A549 (cell line): ENCODE data around the gene MMP14. TPM values are rescaled to one million over a fixed set of nuclear protein-coding genes. Genes with fewer than 3 reads are reported as not detected.

Experiments used
- ATAC-seq, 2 experiments: fragments of 200-7000 bp in 1 of 2; fragments of >200 bp in 1 of 2; cut with Nextera tagmentation in 1 of 2; cut with Tn5 transposase in 1 of 2; 3 replicates each; pipeline versions ENCODE4 v1.8.0 to v1.9.1; 2018 to 2020; ENCODE audit warnings: mild to moderate bottlenecking in 1 of 2, moderate library complexity in 1 of 2
- CTCF ChIA-PET: fragments of 300-600 bp; sonication (Branson Sonifier 250); formaldehyde crosslinking; extraction: SDS; loops from one replicate; lab custom pipeline; 2021; ENCODE audit warnings: antibody characterized with exemption, inconsistent platforms; lab: Yijun Ruan, JAX
- POLR2A ChIA-PET: fragments of 350-600 bp; formaldehyde crosslinking; extraction: SDS; loops from one replicate; lab custom pipeline; 2021; ENCODE audit warnings: antibody characterized with exemption, inconsistent platforms; lab: Yijun Ruan, JAX
- DNase-seq, 2 experiments: peaks; one replicate each; pipeline versions ENCODE4 v3.0.0 to v3.0.0-alpha.2; 2011 to 2016; ENCODE audit warnings: low read depth in 1 of 2, low spot score in 1 of 2
- FAIRE-seq: peaks from 2 replicates; lab custom pipeline; 2011; peaks lifted over from hg19 to GRCh38; lab: Jason Lieb, UNC
- H3K27ac ChIP-seq, 2 experiments: fragments of >200 bp; sonication (Bioruptor Twin); formaldehyde crosslinking; 3 replicates each; pipeline ENCODE4 v1.5.1; 2016 to 2017
- H3K4me1 ChIP-seq: fragments of >200 bp; sonication (Bioruptor Twin); formaldehyde crosslinking; 3 replicates; pipeline ENCODE4 v1.6.1; 2016
- H3K4me2 ChIP-seq: fragments of >200 bp; sonication (Bioruptor Twin); formaldehyde crosslinking; 3 replicates; pipeline ENCODE4 v1.6.1; 2016
- H3K4me3 ChIP-seq: fragments of >200 bp; sonication (Bioruptor Twin); formaldehyde crosslinking; 3 replicates; pipeline ENCODE4 v1.5.1; 2016
- H3K9me3 ChIP-seq: fragments of >200 bp; sonication (Bioruptor Twin); formaldehyde crosslinking; 3 replicates; pipeline ENCODE4 v1.6.1; 2016
- CHD2 ChIP-seq: fragments of 150-350 bp; IDR thresholded peaks from 2 replicates; pipeline ENCODE4 v1.6.1; 2014; ENCODE audit warnings: low read length; ENCODE audit not compliant: partially characterized antibody
- EHF ChIP-seq: fragments of 250-450 bp; sonication (Bioruptor Pico); IDR thresholded peaks from 2 replicates; pipeline ENCODE4 v1.5.0; 2020; ENCODE audit warnings: mild to moderate bottlenecking
- HEYL ChIP-seq: fragments of 250-450 bp; sonication (Bioruptor Pico); IDR thresholded peaks from 2 replicates; pipeline ENCODE4 v1.8.0; 2021; ENCODE audit warnings: mild to moderate bottlenecking, moderate library complexity
- HOXB5 ChIP-seq: fragments of 250-450 bp; sonication (Bioruptor Pico); IDR thresholded peaks from 2 replicates; pipeline ENCODE4 v1.5.0; 2020; ENCODE audit warnings: mild to moderate bottlenecking, moderate library complexity
- JUN ChIP-seq, 2 experiments: fragments of >200 bp; sonication (Bioruptor Twin); formaldehyde crosslinking; IDR thresholded peaks; 2 replicates in 1 of 2; 3 replicates in 1 of 2; pipeline ENCODE4 v1.6.1; 2016 to 2017
- KDM5A ChIP-seq: fragments of 200-600 bp; sonication (generic); IDR thresholded peaks from 2 replicates; pipeline ENCODE4 v1.6.1; 2016; ENCODE audit warnings: antibody characterized with exemption, mild to moderate bottlenecking
- NFE2L2 ChIP-seq: fragments of 150-350 bp; conservative IDR thresholded peaks from 2 replicates; pipeline ENCODE4 v1.6.1; 2014; ENCODE audit warnings: low read length
- POLR2A ChIP-seq: IDR thresholded peaks from 2 replicates; pipeline ENCODE4 v1.6.1; 2012; ENCODE audit warnings: mild to moderate bottlenecking, low read length
- SREBF2 ChIP-seq: fragments of 450-650 bp; IDR thresholded peaks from 2 replicates; pipeline ENCODE4 v1.6.1; 2014; ENCODE audit warnings: mild to moderate bottlenecking, moderate library complexity
- TFCP2L1 ChIP-seq: fragments of 250-450 bp; sonication (Bioruptor Pico); IDR thresholded peaks from 2 replicates; pipeline ENCODE4 v1.5.0; 2021; ENCODE audit warnings: mild to moderate bottlenecking
- ZC3H11A ChIP-seq: fragments of 450-650 bp; IDR thresholded peaks from 2 replicates; pipeline ENCODE4 v1.6.1; 2014; ENCODE audit warnings: antibody characterized with exemption, mild to moderate bottlenecking
- ZFP36 ChIP-seq: fragments of 450-650 bp; IDR thresholded peaks from 2 replicates; pipeline ENCODE4 v1.6.1; 2014; ENCODE audit warnings: borderline replicate concordance; ENCODE audit not compliant: partially characterized antibody
- ZNF302 ChIP-seq: fragments of 250-450 bp; sonication (Bioruptor Pico); IDR thresholded peaks from 2 replicates; pipeline ENCODE4 v1.9.0; 2021; ENCODE audit warnings: inconsistent platforms, mild to moderate bottlenecking, moderate library complexity
- WGBS: methylation state at CpG from one replicate; pipeline ENCODE4 v1.1.6; 2017; ENCODE audit errors: missing lambda C conversion rate; 5-methylcytosine and 5-hydroxymethylcytosine counted together
- polyA plus RNA-seq, 4 experiments: library from polyadenylated mRNA; depleted of rRNA in 3 of 4; stranded (reverse); fragments of >200 nt; fragmentation: RNase III in 1 of 4; extraction: RNeasy Plus Mini Kit Qiagen cat#74134 plus additional on column Dnase treatment in 1 of 4; gene quantifications; 2 replicates in 3 of 4; 3 replicates in 1 of 4; pipeline ENCODE4 v1.2.3, GENCODE V29; 2011 to 2017
- TF ChIP-seq, protein P1 (sequence below): IDR thresholded peaks from 2 replicates; pipeline ENCODE4 v1.6.1; 2012; ENCODE audit warnings: low read depth, borderline replicate concordance
- TF ChIP-seq, protein P2 (sequence below): IDR thresholded peaks from 2 replicates; pipeline ENCODE4 v1.6.1; 2012
- TF ChIP-seq, protein P3 (sequence below): fragments of 200-600 bp; sonication (generic); IDR thresholded peaks from 2 replicates; pipeline ENCODE4 v1.6.1; 2016; ENCODE audit warnings: antibody characterized with exemption, mild to moderate bottlenecking, moderate library complexity
- TF ChIP-seq, protein P4 (sequence below): fragments of >200 bp; sonication (Bioruptor Twin); formaldehyde crosslinking; IDR thresholded peaks from 3 replicates; pipeline ENCODE4 v1.6.1; 2016

The MMP14 gene
- polyA plus RNA-seq, 2 of the 4 experiments (the other 2 are of a cell fraction), result 1.5 to 1.9 TPM

DNA sequence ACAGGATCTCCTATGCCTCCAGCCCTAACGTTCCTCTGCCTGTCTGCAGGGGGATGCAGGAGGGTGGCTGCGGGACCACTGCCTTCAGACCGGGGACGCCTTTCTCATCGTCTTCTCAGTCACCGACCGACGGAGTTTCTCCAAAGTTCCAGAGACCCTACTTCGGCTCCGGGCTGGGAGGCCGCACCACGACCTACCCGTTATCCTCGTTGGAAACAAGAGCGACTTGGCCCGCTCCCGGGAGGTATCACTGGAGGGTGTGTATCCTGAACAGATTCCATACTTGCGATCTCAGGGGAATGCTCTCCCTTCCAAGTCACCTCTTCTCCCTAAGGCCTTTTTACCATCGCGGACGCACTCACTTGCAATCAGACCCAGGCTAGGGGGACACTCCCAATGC is 49.6 kb downstream of the MMP14 start (continued):
- TF ChIP-seq, protein P1, sequence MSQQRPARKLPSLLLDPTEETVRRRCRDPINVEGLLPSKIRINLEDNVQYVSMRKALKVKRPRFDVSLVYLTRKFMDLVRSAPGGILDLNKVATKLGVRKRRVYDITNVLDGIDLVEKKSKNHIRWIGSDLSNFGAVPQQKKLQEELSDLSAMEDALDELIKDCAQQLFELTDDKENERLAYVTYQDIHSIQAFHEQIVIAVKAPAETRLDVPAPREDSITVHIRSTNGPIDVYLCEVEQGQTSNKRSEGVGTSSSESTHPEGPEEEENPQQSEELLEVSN, result no peak
- no peak for TF ChIP-seq HEYL (CRISPR knock-in tag)
- TF ChIP-seq, all 56 proteins: peak for 0

DNA sequence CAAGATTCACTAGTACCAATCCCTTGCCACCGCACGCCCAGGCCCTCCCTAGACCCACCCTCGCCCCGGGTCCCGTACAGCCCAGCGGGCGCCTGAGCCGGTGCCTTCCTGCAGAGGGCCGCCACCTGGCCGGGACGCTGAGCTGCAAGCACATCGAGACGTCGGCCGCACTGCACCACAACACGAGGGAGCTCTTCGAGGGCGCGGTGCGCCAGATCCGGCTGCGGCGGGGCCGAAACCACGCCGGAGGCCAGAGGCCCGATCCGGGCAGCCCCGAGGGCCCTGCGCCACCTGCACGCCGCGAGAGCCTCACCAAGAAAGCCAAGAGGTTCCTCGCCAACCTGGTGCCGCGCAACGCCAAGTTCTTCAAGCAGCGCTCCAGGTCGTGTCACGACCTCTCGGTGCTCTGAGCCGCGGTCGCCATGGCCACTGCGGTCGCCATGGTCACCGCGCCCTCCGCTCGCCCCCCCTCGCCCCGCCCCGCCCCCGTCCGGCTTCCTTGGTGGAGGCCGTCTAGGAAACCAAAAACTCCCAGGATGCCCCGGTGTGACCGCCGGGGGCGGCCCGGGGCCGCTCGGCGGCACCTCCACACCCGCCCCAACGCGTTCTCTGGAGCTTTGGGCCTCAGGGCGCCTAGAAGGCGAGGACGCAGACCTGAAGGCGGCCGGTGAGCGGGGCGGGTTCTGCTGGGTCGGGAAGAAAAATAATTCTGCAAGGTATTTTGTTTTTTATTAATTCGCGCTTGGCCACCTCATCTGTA is 50.3 kb downstream of the MMP14 start:
- DNase-seq, result peak; percentile 66 to 73
- peak; percentile 78 to 80 for ATAC-seq
- POLR2A ChIA-PET, result interaction anchor here (0.5 to 2.9 kb wide), 5 partner anchors 10 to 71 kb away, joined by 3 to 11 read pairs (median 5); partner anchors contain the start of genes LRP10 and RBM23
- no peak for TF ChIP-seq ZC3H11A
- TF ChIP-seq, protein P2, sequence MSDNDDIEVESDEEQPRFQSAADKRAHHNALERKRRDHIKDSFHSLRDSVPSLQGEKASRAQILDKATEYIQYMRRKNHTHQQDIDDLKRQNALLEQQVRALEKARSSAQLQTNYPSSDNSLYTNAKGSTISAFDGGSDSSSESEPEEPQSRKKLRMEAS, result peak; percentile 91
- TF ChIP-seq HOXB5 (CRISPR knock-in tag), result peak; percentile 77
- peak; percentile 59; the same call in 1 of the 2 replicates for TF ChIP-seq EHF (CRISPR knock-in tag)
- TF ChIP-seq, protein P3, sequence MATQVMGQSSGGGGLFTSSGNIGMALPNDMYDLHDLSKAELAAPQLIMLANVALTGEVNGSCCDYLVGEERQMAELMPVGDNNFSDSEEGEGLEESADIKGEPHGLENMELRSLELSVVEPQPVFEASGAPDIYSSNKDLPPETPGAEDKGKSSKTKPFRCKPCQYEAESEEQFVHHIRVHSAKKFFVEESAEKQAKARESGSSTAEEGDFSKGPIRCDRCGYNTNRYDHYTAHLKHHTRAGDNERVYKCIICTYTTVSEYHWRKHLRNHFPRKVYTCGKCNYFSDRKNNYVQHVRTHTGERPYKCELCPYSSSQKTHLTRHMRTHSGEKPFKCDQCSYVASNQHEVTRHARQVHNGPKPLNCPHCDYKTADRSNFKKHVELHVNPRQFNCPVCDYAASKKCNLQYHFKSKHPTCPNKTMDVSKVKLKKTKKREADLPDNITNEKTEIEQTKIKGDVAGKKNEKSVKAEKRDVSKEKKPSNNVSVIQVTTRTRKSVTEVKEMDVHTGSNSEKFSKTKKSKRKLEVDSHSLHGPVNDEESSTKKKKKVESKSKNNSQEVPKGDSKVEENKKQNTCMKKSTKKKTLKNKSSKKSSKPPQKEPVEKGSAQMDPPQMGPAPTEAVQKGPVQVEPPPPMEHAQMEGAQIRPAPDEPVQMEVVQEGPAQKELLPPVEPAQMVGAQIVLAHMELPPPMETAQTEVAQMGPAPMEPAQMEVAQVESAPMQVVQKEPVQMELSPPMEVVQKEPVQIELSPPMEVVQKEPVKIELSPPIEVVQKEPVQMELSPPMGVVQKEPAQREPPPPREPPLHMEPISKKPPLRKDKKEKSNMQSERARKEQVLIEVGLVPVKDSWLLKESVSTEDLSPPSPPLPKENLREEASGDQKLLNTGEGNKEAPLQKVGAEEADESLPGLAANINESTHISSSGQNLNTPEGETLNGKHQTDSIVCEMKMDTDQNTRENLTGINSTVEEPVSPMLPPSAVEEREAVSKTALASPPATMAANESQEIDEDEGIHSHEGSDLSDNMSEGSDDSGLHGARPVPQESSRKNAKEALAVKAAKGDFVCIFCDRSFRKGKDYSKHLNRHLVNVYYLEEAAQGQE, result no peak
- TF ChIP-seq JUN (IDR thresholded peaks at IDR 0.05), result 0 out of 5 replicates have a peak, but pooled peaks have one; percentile 34 to 60
- TF ChIP-seq ZFP36, result no peak
- no peak for TF ChIP-seq KDM5A
- TF ChIP-seq, protein P4, sequence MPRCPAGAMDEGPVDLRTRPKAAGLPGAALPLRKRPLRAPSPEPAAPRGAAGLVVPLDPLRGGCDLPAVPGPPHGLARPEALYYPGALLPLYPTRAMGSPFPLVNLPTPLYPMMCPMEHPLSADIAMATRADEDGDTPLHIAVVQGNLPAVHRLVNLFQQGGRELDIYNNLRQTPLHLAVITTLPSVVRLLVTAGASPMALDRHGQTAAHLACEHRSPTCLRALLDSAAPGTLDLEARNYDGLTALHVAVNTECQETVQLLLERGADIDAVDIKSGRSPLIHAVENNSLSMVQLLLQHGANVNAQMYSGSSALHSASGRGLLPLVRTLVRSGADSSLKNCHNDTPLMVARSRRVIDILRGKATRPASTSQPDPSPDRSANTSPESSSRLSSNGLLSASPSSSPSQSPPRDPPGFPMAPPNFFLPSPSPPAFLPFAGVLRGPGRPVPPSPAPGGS, result 0 out of 3 replicates have a peak, but pooled peaks have one; percentile 60
- TF ChIP-seq POLR2A, result peak; percentile 65
- TF ChIP-seq SREBF2, result no peak
- TF ChIP-seq, protein P1, result peak; percentile 93
- TF ChIP-seq ZNF302 (CRISPR knock-in tag), result peak; percentile 54; the same call in 1 of the 2 replicates
- TF ChIP-seq TFCP2L1 (CRISPR knock-in tag), result peak; percentile 49; the same call in 1 of the 2 replicates
- no peak for TF ChIP-seq CHD2
- TF ChIP-seq NFE2L2, result no peak
- TF ChIP-seq, all 56 proteins: peak for 9
- 13% methylated on average over 24 of the region's 77 CpGs for WGBS
- peak overlapping the region; percentile 73 for H3K4me2 ChIP-seq
- H3K9me3 ChIP-seq, result no peaks in the 10 kb centered on the region
- CTCF ChIA-PET, result interaction anchor here (0.6 to 23.1 kb wide), 6 partner anchors 9 to 182 kb away, joined by 3 to 368 read pairs (median 5); partner anchors contain the start of gene LRP10
- no peak for FAIRE-seq
- H3K27ac ChIP-seq, result peak overlapping the region; percentile 87 to 93
- H3K4me1 ChIP-seq, result peaks cover 18% of the 10 kb centered on the region
- peak overlapping the region; percentile 61 for H3K4me3 ChIP-seq
